Keratinocyte (primary cell): ENCODE data around the gene LYSMD2. TPM values are rescaled to one million over a fixed set of nuclear protein-coding genes. Genes with fewer than 3 reads are reported as not detected.

Experiments
- DNase-seq: peaks from one replicate; pipeline ENCODE4 v3.0.0-alpha.2; 2011; ENCODE audit warnings: low read depth, missing footprints, low spot score
- FAIRE-seq: peaks from 2 replicates; lab custom pipeline; 2011; peaks lifted over from hg19 to GRCh38; lab: Jason Lieb, UNC
- H2AFZ ChIP-seq: 2 replicates; pipeline ENCODE4 v1.6.0; 2012; ENCODE audit warnings: low read length, control low read depth, inconsistent platforms; ENCODE audit not compliant: control insufficient read depth
- H3K27ac ChIP-seq: 2 replicates; pipeline ENCODE4 v1.5.1; 2011; ENCODE audit warnings: low read length; ENCODE audit not compliant: control insufficient read depth, insufficient read depth
- H3K27me3 ChIP-seq: 3 replicates; pipeline ENCODE4 v1.6.0; 2011; ENCODE audit warnings: low read length; ENCODE audit not compliant: control insufficient read depth, insufficient read depth; ENCODE audit errors: extremely low read depth
- H3K36me3 ChIP-seq, 2 experiments: 2 replicates in 1 of 2; 3 replicates in 1 of 2; pipeline ENCODE4 v1.5.1; 2011; ENCODE audit warnings: low read length in 2 of 2, mild to moderate bottlenecking in 1 of 2; ENCODE audit not compliant: control insufficient read depth in 2 of 2, insufficient read depth in 2 of 2; ENCODE audit errors: extremely low read depth in 1 of 2
- H3K4me1 ChIP-seq: 3 replicates; pipeline ENCODE4 v1.5.1; 2011; ENCODE audit warnings: low read length; ENCODE audit not compliant: control insufficient read depth, insufficient read depth; ENCODE audit errors: extremely low read depth
- H3K4me2 ChIP-seq: 3 replicates; pipeline ENCODE4 v1.6.0; 2011; ENCODE audit warnings: low read depth, low read length; ENCODE audit not compliant: control insufficient read depth, insufficient read depth; ENCODE audit errors: extremely low read depth
- H3K4me3 ChIP-seq, 3 experiments: fragments of 200-600 bp in 1 of 3; sonication (generic) in 1 of 3; 2 replicates in 2 of 3; 3 replicates in 1 of 3; pipeline ENCODE4 v1.5.1; 2011 to 2016; ENCODE audit warnings: low read length in 3 of 3, mild to moderate bottlenecking in 3 of 3, control low read depth in 2 of 3, inconsistent platforms in 1 of 3, low read depth in 1 of 3, mixed read lengths in 1 of 3, mixed run types in 1 of 3, moderate library complexity in 1 of 3; ENCODE audit not compliant: control insufficient read depth in 2 of 3, insufficient read depth in 2 of 3; ENCODE audit errors: extremely low read depth in 1 of 3
- H3K79me2 ChIP-seq: 2 replicates; pipeline ENCODE4 v1.6.0; 2012; ENCODE audit warnings: low read length; ENCODE audit not compliant: control insufficient read depth, insufficient read depth
- H3K9ac ChIP-seq: 3 replicates; pipeline ENCODE4 v1.6.0; 2011; ENCODE audit warnings: low read length; ENCODE audit not compliant: control insufficient read depth, insufficient read depth; ENCODE audit errors: extremely low read depth
- H3K9me1 ChIP-seq: 3 replicates; pipeline ENCODE4 v1.6.0; 2011; ENCODE audit warnings: low read length; ENCODE audit not compliant: control insufficient read depth, insufficient read depth; ENCODE audit errors: extremely low read depth
- H3K9me3 ChIP-seq: 2 replicates; pipeline ENCODE4 v1.5.1; 2012; ENCODE audit warnings: low read depth, low read length; ENCODE audit not compliant: control insufficient read depth
- H4K20me1 ChIP-seq: 3 replicates; pipeline ENCODE4 v1.6.0; 2011; ENCODE audit warnings: low read length; ENCODE audit not compliant: control insufficient read depth, insufficient read depth; ENCODE audit errors: extremely low read depth
- EZH2 ChIP-seq: IDR thresholded peaks from one replicate; pipeline ENCODE4 v1.6.1; 2012; ENCODE audit warnings: inconsistent platforms, mild to moderate bottlenecking, low read length, moderate library complexity
- dilution Hi-C: fragments of 300-500 bp; cut with MboI; formaldehyde crosslinking; loops from one replicate; pipeline ENCODE4 v1.7.0; 2020; ENCODE audit warnings: low sequenced_read_pairs; ENCODE audit not compliant: extremely low pct_ligation_motif_present
- polyA plus RNA-seq, 5 experiments: library from polyadenylated mRNA; depleted of rRNA in 3 of 5; stranded (reverse) in 3 of 5; stranded (forward) in 1 of 5; unstranded in 1 of 5; fragments of >200 nt; gene quantifications; 1 replicate in 1 of 5; 2 replicates in 3 of 5; 3 replicates in 1 of 5; pipeline versions ENCODE4 v1.2.1 to v1.2.3, GENCODE V29; 2011 to 2012; ENCODE audit warnings: missing spikeins in 2 of 5, low read depth in 1 of 5, low replicate concordance in 1 of 5
- TF ChIP-seq, protein P1 (sequence below), 3 experiments: IDR thresholded peaks in 1 of 3; conservative IDR thresholded peaks in 1 of 3; optimal IDR thresholded peaks in 1 of 3; 2 replicates in 2 of 3; 3 replicates in 1 of 3; pipeline versions ENCODE3 to v1.5.1; 2011; ENCODE audit warnings: low read length in 3 of 3, mild to moderate bottlenecking in 3 of 3, moderate library complexity in 2 of 3, control low read depth in 1 of 3, inconsistent platforms in 1 of 3; ENCODE audit not compliant: insufficient read depth in 2 of 3; ENCODE audit errors: extremely low read depth in 1 of 3

Gene LYSMD2
- polyA plus RNA-seq, 1 donor (not counting 4 experiments of a cell fraction or from before 2014, with no cell fraction given): 12.7 TPM

DNA sequence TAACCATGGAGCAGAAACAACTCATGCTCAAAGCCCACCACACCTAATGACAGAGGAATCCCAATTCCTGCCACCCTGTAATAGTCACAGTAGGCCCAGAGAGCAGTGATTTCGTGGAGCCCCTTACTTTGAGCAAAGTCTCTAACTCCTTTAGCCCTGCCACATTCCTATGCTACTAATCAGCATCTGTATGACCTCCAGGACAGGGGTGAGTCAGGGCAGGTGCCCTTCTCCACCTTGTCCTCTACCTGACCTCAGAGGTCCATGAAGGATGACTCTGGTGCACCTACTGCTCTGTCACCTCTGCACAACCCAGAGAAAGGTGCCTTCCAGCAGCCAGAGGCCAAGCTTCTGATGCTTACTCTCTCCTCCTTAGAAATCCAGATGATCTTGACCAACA lies 62.2 kb downstream of the LYSMD2 start:
- dilution Hi-C loops: no loop called here
- H3K9me1 ChIP-seq: no peaks in the 10 kb centered on the region

More for the DNA sequence above, 62.2 kb downstream of the LYSMD2 start:
- FAIRE-seq: no peak
- Histone ChIP-seq H3K36me3 (no peaks in the 10 kb centered on the region), H2AFZ (no peak overlapping the region), H3K79me2 (no peaks in the 10 kb centered on the region), H3K4me3 (no peak overlapping the region), H3K4me2 (no peak overlapping the region), H3K27me3 (no peaks in the 10 kb centered on the region), H3K27ac (no peak overlapping the region), H4K20me1 (no peaks in the 10 kb centered on the region), H3K9ac (no peak overlapping the region), H3K9me3 (no peaks in the 10 kb centered on the region), H3K4me1 (no peaks in the 10 kb centered on the region)
- DNase-seq: no peak
- TF ChIP-seq, protein P1, sequence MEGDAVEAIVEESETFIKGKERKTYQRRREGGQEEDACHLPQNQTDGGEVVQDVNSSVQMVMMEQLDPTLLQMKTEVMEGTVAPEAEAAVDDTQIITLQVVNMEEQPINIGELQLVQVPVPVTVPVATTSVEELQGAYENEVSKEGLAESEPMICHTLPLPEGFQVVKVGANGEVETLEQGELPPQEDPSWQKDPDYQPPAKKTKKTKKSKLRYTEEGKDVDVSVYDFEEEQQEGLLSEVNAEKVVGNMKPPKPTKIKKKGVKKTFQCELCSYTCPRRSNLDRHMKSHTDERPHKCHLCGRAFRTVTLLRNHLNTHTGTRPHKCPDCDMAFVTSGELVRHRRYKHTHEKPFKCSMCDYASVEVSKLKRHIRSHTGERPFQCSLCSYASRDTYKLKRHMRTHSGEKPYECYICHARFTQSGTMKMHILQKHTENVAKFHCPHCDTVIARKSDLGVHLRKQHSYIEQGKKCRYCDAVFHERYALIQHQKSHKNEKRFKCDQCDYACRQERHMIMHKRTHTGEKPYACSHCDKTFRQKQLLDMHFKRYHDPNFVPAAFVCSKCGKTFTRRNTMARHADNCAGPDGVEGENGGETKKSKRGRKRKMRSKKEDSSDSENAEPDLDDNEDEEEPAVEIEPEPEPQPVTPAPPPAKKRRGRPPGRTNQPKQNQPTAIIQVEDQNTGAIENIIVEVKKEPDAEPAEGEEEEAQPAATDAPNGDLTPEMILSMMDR (optimal IDR thresholded peaks at IDR 0.05 in 1 of 3, IDR thresholded peaks at IDR 0.05 in 1 of 3, conservative IDR thresholded peaks at IDR 0.05 in 1 of 3; ENCODE audit: extremely low read depth in 1 of 3, insufficient read depth in 2 of 3, low read length in 3 of 3): no peak
- TF ChIP-seq EZH2: no peak

Other genes starting within 250 kb of the LYSMD2 start
- 4.3 to 14.9 TPM (median 11.2 TPM) in 3 replicates for gene DMXL2, start 114.9 kb downstream of the LYSMD2 start, polyA plus RNA-seq
- gene SCG3, start 56.2 kb downstream of the LYSMD2 start, polyA plus RNA-seq: not detected in 3 replicates
- gene TMOD2, start 13.9 kb upstream of the LYSMD2 start, polyA plus RNA-seq: 3.1 to 5.8 TPM (median 5.2 TPM) in 3 replicates
- gene TMOD3, start 92.0 kb upstream of the LYSMD2 start, polyA plus RNA-seq: 48.4 to 100 TPM (median 50.2 TPM) in 3 replicates
- 6.3 to 12.5 TPM (median 12.2 TPM) in 3 replicates for gene LEO1, start 234.1 kb upstream of the LYSMD2 start, polyA plus RNA-seq